Measurements from ENCODE around the gene GDF10. TPM values are rescaled to one million over a fixed set of nuclear protein-coding genes. Genes with fewer than 3 reads are reported as not detected.

Gene GDF10
- total and polyA plus RNA-seq, 9 of the 15 experiments (the other 6 are each of a cell fraction or from before 2014, with no cell fraction given), result 0.03 to 0.20 (median 0.11) TPM; not detected in 6

DNA sequence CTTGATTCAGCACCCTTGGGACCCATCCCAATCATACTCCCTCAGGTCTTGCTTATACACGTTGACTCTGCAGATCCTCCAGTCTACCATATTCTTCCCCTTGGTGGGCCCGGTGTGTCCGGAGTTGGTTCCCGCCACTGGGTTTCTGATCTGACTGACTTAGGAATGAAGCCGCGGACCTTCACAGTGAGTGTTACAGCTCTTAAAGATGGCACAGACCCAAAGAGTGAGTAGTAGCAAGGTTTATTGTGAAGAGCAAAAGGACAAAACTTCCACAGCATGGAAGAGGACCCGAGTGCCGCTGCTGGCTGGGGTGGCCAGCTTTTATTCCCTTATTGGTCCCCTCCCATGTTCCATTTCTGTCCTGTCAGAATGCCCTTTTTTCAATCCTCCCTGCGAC, 5.9 kb upstream of the GDF10 start:
- intact Hi-C loops (cut with micrococcal nuclease), result no loop called here
- ChIA-PET CTCF (ENCODE audit: low intra/inter-chr PET ratio) (no interaction called here), POLR2A (no interaction called here)
- Histone ChIP-seq H4K20me1 (replicated peaks; ENCODE audit: control insufficient read depth, insufficient read depth, low read length) (no peaks in the 10 kb centered on the region), H3K9ac (ENCODE audit: insufficient read depth in 1 of 2, low read depth in 2 of 2, low read length in 2 of 2) (no peak overlapping the region), H3K27ac (ENCODE audit: extremely low read depth, low read depth, low read length) (no peak overlapping the region), H3K79me2 (ENCODE audit: control insufficient read depth, insufficient read depth, low read length) (no peaks in the 10 kb centered on the region), H3K9me3 (replicated peaks; ENCODE audit: control insufficient read depth, insufficient read depth, low read depth, low read length) (no peaks in the 10 kb centered on the region), H3K9me1 (ENCODE audit: control insufficient read depth, insufficient read depth, low read length) (no peaks in the 10 kb centered on the region), H3K4me3 (no peak overlapping the region), H3K27me3 (ENCODE audit: control insufficient read depth in 2 of 2, insufficient read depth in 2 of 2, low read length in 2 of 2) (peaks cover 35 to 64% of the 10 kb centered on the region in 2 experiments), H2AFZ (ENCODE audit: low read depth, low read length) (no peak overlapping the region), H3K4me2 (ENCODE audit: insufficient read depth, low read length) (no peak overlapping the region), H3K36me3 (ENCODE audit: control insufficient read depth, insufficient read depth, low read length) (no peaks in the 10 kb centered on the region), H3K4me1 (replicated peaks in 1 of 2; ENCODE audit: control insufficient read depth in 2 of 2, insufficient read depth in 2 of 2, low read length in 2 of 2) (no peaks in the 10 kb centered on the region)
- DNase-seq (ENCODE audit: extremely low read depth in 1 of 4, low spot score in 3 of 4), result no peak
- no peak for ATAC-seq
- no peak for FAIRE-seq
- in situ Hi-C loops (cut with MboI), result no loop called here
- TF ChIP-seq ZNF146 (CRISPR knock-in tag; IDR thresholded peaks at IDR 0.05; ENCODE audit: unreplicated experiment) (no peak), NR3C1 (CRISPR knock-in tag; IDR thresholded peaks at IDR 0.05) (no peak), ZBTB34 (CRISPR knock-in tag; IDR thresholded peaks at IDR 0.05) (no peak), SIN3A (IDR thresholded peaks at IDR 0.05; ENCODE audit: borderline replicate concordance in 2 of 2, control insufficient read depth in 1 of 2, low read depth in 2 of 2, low read length in 2 of 2) (no peak), BCOR (IDR thresholded peaks at IDR 0.05) (no peak), SMC3 (conservative IDR thresholded peaks at IDR 0.05; ENCODE audit: insufficient read depth, low read depth, low read length) (no peak), ZNF224 (CRISPR knock-in tag; IDR thresholded peaks at IDR 0.05) (no peak), ATF1 (CRISPR knock-in tag; IDR thresholded peaks at IDR 0.05) (no peak), ATF1 (tag; IDR thresholded peaks at IDR 0.05) (no peak), NFATC3 (IDR thresholded peaks at IDR 0.05) (no peak), NCOA6 (IDR thresholded peaks at IDR 0.05) (no peak), NONO (IDR thresholded peaks at IDR 0.05; ENCODE audit: low read depth in 2 of 2, low read length in 1 of 2) (no peak), TCF7L2 (IDR thresholded peaks at IDR 0.05; ENCODE audit: low read depth, low read length) (no peak), RHOXF2B (CRISPR knock-in tag; conservative IDR thresholded peaks at IDR 0.05) (no peak), LARP7 (IDR thresholded peaks at IDR 0.05) (no peak), MNT (conservative IDR thresholded peaks at IDR 0.05) (no peak), OTX1 (CRISPR knock-in tag; IDR thresholded peaks at IDR 0.05) (no peak), HIVEP1 (CRISPR knock-in tag; IDR thresholded peaks at IDR 0.05) (no peak), ZNF449 (CRISPR knock-in tag; IDR thresholded peaks at IDR 0.05) (no peak)
- TF ChIP-seq, protein P1, sequence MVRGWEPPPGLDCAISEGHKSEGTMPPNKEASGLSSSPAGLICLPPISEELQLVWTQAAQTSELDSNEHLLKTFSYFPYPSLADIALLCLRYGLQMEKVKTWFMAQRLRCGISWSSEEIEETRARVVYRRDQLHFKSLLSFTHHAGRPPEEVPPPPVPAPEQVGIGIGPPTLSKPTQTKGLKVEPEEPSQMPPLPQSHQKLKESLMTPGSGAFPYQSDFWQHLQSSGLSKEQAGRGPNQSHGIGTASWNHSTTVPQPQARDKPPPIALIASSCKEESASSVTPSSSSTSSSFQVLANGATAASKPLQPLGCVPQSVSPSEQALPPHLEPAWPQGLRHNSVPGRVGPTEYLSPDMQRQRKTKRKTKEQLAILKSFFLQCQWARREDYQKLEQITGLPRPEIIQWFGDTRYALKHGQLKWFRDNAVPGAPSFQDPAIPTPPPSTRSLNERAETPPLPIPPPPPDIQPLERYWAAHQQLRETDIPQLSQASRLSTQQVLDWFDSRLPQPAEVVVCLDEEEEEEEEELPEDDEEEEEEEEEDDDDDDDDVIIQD (CRISPR knock-in tag; IDR thresholded peaks at IDR 0.05), result no peak
- no TSS peak for BruUV-seq (replicated peaks)
- 1% methylated on average over 9 of the region's 9 CpGs for WGBS (ENCODE audit: insufficient coverage, low coverage, missing lambda C conversion rate)

Measured in K562 (cell line).